Measurements from ENCODE around the gene BLID.

DNA sequence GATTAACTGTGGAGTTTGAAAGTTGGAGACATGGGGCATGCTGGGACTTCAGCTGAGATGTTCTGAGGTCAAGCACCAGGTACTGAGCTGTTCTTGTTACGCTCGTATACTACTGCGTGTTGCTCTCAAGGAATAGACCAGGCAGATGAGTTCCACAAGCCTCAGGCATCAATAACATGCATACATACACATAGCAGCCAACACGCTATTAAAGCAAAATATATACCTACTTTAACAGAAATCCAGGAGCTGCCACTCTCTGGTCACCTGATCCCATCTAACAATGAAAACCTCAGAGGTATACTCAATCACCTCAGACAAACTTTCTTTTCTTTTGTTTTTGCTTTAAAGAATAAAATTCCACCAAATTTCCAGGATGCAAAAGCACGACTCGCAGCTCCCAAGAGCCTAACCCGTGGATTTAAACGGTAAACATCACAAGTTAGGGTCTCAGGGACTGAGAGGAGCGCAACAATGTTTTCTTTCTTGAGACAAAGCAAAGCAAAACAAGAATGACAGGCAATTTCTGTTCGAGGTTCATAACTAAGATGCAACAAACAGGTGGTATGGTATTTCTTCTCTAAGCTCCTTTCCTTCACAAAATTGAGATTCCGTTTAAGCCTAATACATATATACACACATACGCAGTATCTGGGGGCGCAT, 16.5 kb downstream of the BLID start:
- TF ChIP-seq, protein P1, sequence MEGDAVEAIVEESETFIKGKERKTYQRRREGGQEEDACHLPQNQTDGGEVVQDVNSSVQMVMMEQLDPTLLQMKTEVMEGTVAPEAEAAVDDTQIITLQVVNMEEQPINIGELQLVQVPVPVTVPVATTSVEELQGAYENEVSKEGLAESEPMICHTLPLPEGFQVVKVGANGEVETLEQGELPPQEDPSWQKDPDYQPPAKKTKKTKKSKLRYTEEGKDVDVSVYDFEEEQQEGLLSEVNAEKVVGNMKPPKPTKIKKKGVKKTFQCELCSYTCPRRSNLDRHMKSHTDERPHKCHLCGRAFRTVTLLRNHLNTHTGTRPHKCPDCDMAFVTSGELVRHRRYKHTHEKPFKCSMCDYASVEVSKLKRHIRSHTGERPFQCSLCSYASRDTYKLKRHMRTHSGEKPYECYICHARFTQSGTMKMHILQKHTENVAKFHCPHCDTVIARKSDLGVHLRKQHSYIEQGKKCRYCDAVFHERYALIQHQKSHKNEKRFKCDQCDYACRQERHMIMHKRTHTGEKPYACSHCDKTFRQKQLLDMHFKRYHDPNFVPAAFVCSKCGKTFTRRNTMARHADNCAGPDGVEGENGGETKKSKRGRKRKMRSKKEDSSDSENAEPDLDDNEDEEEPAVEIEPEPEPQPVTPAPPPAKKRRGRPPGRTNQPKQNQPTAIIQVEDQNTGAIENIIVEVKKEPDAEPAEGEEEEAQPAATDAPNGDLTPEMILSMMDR (conservative IDR thresholded peaks at IDR 0.05): no peak
- TF ChIP-seq EZH2 (IDR thresholded peaks at IDR 0.05; ENCODE audit: low read depth): no peak

Data from PC-9 (cell line).